GM10266 (cell line): ENCODE results near the gene VSIG8.

Source experiments
- DNase-seq: peaks from one replicate; pipeline ENCODE4 v3.0.0; 2012; ENCODE audit errors: extremely low spot score
- TF ChIP-seq, protein P1 (sequence below): IDR thresholded peaks from 2 replicates; pipeline ENCODE4 v1.5.1; 2012; ENCODE audit warnings: mild to moderate bottlenecking, low read depth; ENCODE audit not compliant: control insufficient read depth, insufficient read depth; ENCODE audit errors: missing control alignments

The VSIG8 gene

DNA sequence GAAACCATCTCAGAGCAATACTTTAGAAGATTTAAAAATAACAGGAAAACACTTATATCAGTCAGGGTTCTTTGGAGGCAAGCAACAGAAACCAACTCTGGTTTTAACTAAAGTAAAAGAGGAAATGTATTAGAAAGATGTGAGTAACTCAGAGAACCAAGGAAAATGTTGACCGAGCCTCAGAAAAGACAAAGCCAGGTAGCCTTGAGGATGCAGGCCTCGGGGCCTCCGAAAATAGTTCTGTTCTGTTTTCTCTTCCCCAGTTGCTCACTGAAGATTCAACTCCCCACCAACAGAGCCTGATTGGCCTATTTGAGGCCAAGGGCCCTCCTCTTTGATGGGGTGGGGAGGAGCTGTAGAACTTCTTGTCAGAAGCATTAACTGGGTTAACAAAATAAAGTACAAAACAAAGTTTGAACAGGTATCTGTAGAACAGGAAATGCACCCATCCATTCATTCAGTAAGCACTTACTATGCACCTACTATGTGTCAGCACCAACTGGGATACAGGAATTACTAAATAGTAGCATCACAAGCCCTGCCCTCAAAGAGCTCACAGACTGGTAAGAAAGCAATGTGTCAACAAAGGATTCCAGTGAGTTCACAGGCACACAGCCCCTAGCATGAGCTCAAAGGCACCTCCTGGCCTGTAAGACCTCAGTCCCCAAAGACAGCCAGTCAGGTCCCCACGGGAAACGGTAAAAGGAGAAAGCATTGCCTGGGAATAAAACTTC is 23.2 kb downstream of the VSIG8 start:
- peak; percentile 58 for DNase-seq
- TF ChIP-seq, protein P1, sequence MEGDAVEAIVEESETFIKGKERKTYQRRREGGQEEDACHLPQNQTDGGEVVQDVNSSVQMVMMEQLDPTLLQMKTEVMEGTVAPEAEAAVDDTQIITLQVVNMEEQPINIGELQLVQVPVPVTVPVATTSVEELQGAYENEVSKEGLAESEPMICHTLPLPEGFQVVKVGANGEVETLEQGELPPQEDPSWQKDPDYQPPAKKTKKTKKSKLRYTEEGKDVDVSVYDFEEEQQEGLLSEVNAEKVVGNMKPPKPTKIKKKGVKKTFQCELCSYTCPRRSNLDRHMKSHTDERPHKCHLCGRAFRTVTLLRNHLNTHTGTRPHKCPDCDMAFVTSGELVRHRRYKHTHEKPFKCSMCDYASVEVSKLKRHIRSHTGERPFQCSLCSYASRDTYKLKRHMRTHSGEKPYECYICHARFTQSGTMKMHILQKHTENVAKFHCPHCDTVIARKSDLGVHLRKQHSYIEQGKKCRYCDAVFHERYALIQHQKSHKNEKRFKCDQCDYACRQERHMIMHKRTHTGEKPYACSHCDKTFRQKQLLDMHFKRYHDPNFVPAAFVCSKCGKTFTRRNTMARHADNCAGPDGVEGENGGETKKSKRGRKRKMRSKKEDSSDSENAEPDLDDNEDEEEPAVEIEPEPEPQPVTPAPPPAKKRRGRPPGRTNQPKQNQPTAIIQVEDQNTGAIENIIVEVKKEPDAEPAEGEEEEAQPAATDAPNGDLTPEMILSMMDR = no peak

DNA sequence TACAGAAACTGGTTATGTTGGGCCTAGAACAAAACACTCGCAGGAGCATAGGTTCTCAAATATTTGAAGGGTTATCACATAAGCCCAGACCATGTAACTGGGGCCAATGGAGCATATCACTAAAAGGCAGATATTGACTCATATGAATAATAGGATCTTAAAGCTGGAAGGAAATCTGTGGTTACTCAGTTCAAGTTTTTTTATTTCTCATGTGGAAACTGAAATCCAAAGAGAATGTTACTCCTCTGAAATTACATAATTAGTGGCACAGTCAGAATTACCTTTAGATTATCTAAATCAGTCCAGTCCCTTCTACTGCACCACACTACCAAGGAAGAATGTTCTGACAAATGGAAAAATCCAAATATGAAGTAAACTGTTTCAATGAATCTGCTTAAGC is 23.7 kb downstream of the VSIG8 start:
- no peak for DNase-seq
- TF ChIP-seq, protein P1 = no peak

DNA sequence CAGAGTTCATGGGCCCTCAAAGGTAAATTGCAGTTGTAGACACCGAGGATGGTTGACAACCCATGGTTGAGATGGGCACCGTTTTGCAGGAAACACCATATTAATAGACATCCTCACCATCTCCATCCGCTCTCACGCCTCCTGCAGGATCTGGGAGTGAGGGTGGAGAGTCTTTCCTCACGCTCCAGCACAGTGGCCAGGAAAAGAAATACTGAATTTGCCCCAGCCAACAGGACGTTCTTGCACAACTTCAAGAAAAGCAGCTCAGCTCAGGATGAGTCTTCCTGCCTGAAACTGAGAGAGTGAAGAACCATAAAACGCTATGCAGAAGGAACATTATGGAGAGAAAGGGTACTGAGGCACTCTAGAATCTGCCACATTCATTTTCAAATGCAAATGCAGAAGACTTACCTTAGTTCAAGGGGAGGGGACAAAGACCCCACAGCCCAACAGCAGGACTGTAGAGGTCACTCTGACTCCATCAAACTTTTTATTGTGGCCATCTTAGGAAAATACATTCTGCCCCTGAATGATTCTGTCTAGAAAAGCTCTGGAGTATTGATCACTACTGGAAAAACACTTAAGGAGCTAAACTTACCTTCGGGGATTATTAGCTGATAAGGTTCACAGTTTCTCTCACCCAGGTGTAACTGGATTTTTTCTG is 26.5 kb downstream of the VSIG8 start:
- no peak for DNase-seq
- TF ChIP-seq, protein P1 = peak; percentile 13

- DNase-seq = no peak
- TF ChIP-seq, protein P1 = no peak
These were observed 27.1 kb downstream of the VSIG8 start for GRCh38 chr1:159835356-159835755.

DNA sequence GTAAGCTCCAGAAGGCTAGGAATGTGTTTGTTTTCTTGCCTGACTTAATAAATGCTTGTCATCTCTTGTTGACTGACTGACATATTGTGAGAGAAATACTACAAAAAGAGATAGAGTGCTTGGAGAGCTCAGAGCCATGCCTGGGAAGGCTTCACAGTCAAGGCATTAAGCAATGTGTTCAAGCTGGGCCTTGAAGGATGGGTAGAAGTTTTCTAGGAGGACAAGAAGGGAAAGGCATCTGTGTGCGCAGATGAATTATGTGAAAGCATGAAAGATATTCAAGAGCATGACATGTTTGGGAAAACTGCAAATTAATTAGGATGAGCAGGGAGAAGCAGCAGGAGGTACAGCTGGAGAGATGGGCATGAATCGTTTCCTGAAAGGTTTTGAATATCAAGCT is 30.1 kb downstream of the VSIG8 start:
- no peak for DNase-seq
- TF ChIP-seq, protein P1 = no peak

DNA sequence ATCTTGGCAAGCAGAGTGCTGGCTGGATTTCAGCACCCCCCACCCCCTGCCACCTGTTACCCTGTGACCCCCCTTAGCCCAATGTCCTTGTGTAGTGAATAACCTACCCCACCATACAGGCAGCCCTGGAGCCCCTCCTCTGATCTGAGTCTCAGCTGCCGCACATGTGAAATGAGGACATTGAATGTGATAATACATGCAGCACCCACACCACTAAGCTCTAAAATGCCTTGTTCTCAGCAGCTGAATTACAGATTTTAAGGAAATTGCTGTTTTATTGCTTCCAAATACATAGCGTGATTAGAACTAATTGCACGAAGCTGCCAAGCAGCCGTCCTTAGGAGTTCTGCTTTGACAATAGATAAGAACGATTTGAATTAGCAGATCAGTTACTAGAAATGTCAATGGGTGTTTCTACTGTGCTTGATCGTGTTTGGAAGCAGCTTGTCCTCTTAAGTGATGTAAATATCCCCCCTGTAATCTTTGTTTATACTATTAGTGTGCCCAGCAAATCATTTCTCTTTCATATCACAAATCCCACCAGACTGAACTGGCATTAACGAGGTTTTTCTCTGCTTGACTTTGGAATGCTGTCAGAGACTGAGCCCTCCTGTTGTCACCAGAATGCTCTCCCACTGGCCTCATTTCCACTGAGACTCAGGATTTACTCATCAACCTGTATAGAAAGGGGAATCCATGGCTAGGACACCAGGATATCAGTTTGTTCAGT is 30.9 kb downstream of the VSIG8 start:
- DNase-seq = no peak
- TF ChIP-seq, protein P1 = no peak
